B cell (primary cell): ENCODE measurements around the gene ANTKMT.

Experiments used
- EZH2 ChIP-seq: IDR thresholded peaks from 2 replicates; pipeline ENCODE4 v1.6.1; 2012; ENCODE audit warnings: borderline replicate concordance, low read depth, mild to moderate bottlenecking, moderate library complexity, low read length; ENCODE audit not compliant: insufficient read depth, poor library complexity, severe bottlenecking
- TF ChIP-seq, protein P1 (sequence below): fragments of 200-600 bp; IDR thresholded peaks from one replicate; pipeline ENCODE4 v1.8.0; 2022; ENCODE audit warnings: antibody characterized with exemption, mild to moderate bottlenecking

DNA sequence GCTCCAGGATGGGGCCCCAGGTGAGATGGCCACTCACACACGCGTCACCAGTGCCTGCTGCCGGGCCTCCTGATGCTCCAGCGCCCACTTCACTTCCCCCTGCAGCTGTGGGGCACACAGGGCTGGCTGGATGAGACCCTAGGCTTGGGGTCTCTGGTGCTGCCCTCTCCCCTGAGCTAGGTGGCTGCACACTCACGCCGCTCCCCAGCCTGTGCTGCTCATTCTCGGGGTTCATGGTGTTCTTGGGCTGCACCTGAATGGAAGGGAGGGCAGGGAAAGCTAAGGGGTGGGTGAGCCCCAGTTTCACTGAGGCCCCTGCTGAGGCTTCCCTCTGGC is 4.1 kb downstream of the ANTKMT start:
- TF ChIP-seq, protein P1, sequence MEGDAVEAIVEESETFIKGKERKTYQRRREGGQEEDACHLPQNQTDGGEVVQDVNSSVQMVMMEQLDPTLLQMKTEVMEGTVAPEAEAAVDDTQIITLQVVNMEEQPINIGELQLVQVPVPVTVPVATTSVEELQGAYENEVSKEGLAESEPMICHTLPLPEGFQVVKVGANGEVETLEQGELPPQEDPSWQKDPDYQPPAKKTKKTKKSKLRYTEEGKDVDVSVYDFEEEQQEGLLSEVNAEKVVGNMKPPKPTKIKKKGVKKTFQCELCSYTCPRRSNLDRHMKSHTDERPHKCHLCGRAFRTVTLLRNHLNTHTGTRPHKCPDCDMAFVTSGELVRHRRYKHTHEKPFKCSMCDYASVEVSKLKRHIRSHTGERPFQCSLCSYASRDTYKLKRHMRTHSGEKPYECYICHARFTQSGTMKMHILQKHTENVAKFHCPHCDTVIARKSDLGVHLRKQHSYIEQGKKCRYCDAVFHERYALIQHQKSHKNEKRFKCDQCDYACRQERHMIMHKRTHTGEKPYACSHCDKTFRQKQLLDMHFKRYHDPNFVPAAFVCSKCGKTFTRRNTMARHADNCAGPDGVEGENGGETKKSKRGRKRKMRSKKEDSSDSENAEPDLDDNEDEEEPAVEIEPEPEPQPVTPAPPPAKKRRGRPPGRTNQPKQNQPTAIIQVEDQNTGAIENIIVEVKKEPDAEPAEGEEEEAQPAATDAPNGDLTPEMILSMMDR, result no peak
- TF ChIP-seq EZH2, result no peak
